B cell (primary cell): ENCODE data around the gene NCOA1.

ENCODE experiments used
- EZH2 ChIP-seq: IDR thresholded peaks from 2 replicates; pipeline ENCODE4 v1.6.1; 2012; ENCODE audit warnings: borderline replicate concordance, low read depth, mild to moderate bottlenecking, moderate library complexity, low read length; ENCODE audit not compliant: insufficient read depth, poor library complexity, severe bottlenecking
- TF ChIP-seq, protein P1 (sequence below): fragments of 200-600 bp; IDR thresholded peaks from one replicate; pipeline ENCODE4 v1.8.0; 2022; ENCODE audit warnings: antibody characterized with exemption, mild to moderate bottlenecking

- TF ChIP-seq, protein P1, sequence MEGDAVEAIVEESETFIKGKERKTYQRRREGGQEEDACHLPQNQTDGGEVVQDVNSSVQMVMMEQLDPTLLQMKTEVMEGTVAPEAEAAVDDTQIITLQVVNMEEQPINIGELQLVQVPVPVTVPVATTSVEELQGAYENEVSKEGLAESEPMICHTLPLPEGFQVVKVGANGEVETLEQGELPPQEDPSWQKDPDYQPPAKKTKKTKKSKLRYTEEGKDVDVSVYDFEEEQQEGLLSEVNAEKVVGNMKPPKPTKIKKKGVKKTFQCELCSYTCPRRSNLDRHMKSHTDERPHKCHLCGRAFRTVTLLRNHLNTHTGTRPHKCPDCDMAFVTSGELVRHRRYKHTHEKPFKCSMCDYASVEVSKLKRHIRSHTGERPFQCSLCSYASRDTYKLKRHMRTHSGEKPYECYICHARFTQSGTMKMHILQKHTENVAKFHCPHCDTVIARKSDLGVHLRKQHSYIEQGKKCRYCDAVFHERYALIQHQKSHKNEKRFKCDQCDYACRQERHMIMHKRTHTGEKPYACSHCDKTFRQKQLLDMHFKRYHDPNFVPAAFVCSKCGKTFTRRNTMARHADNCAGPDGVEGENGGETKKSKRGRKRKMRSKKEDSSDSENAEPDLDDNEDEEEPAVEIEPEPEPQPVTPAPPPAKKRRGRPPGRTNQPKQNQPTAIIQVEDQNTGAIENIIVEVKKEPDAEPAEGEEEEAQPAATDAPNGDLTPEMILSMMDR = no peak
- no peak for TF ChIP-seq EZH2
These were observed 327.7 kb downstream of the NCOA1 start for GRCh38 chr2:24818721-24819167.
